Jurkat, Clone E6-1 (cell line): Measurements from ENCODE around the gene LHX4.

Experiments used
- DNase-seq: peaks from one replicate; pipeline ENCODE4 v3.0.0-alpha.2; 2011; ENCODE audit warnings: low read depth, low spot score
- H3K4me3 ChIP-seq: 2 replicates; pipeline ENCODE4 v1.5.1; 2011; ENCODE audit warnings: mild to moderate bottlenecking, low read length, control low read depth, moderate library complexity

LHX4 gene

GRCh38 chr1:180280617-180281016 lies 50.6 kb downstream of the LHX4 start:
- no peak for DNase-seq
- no peak overlapping the region for H3K4me3 ChIP-seq

GRCh38 chr1:180281490-180281889 lies 51.4 kb downstream of the LHX4 start:
- DNase-seq: no peak
- no peak overlapping the region for H3K4me3 ChIP-seq

- no peak for DNase-seq
- H3K4me3 ChIP-seq: no peak overlapping the region
Observed at GRCh38 chr1:180282401-180283044, 52.5 kb downstream of the LHX4 start.

- DNase-seq: no peak
- no peak overlapping the region for H3K4me3 ChIP-seq
Observed at GRCh38 chr1:180283098-180283497, 53.0 kb downstream of the LHX4 start.

- no peak overlapping the region for H3K4me3 ChIP-seq
- DNase-seq: no peak
Observed at GRCh38 chr1:180286417-180286816, 56.4 kb downstream of the LHX4 start.

- H3K4me3 ChIP-seq: no peak overlapping the region
- no peak for DNase-seq
Observed at GRCh38 chr1:180287988-180288705, 58.1 kb downstream of the LHX4 start.

- H3K4me3 ChIP-seq: no peak overlapping the region
- DNase-seq: no peak
Observed at GRCh38 chr1:180288940-180289339, 58.9 kb downstream of the LHX4 start.

- no peak for DNase-seq
- H3K4me3 ChIP-seq: no peak overlapping the region
Observed at GRCh38 chr1:180290265-180291001, 60.4 kb downstream of the LHX4 start.

- DNase-seq: no peak
- H3K4me3 ChIP-seq: no peak overlapping the region
Observed at GRCh38 chr1:180291004-180291403, 60.9 kb downstream of the LHX4 start.

GRCh38 chr1:180294711-180295110 lies 64.6 kb downstream of the LHX4 start:
- H3K4me3 ChIP-seq: no peak overlapping the region
- no peak for DNase-seq

GRCh38 chr1:180295999-180296398 lies 65.9 kb downstream of the LHX4 start:
- peak; percentile 58 for DNase-seq
- H3K4me3 ChIP-seq: no peak overlapping the region

GRCh38 chr1:180299479-180300221 lies 69.6 kb downstream of the LHX4 start:
- DNase-seq: no peak
- H3K4me3 ChIP-seq: no peak overlapping the region

GRCh38 chr1:180301135-180301742 lies 71.2 kb downstream of the LHX4 start:
- H3K4me3 ChIP-seq: no peak overlapping the region
- no peak for DNase-seq

GRCh38 chr1:180309338-180309737 lies 79.3 kb downstream of the LHX4 start:
- no peak overlapping the region for H3K4me3 ChIP-seq
- DNase-seq: no peak

- DNase-seq: no peak
- H3K4me3 ChIP-seq: no peak overlapping the region
Observed at GRCh38 chr1:180310095-180310494, 80.0 kb downstream of the LHX4 start.

GRCh38 chr1:180311011-180311730 lies 81.1 kb downstream of the LHX4 start:
- H3K4me3 ChIP-seq: no peak overlapping the region
- no peak for DNase-seq

GRCh38 chr1:180312926-180313325 lies 82.9 kb downstream of the LHX4 start:
- DNase-seq: no peak
- no peak overlapping the region for H3K4me3 ChIP-seq

- no peak for DNase-seq
- H3K4me3 ChIP-seq: no peak overlapping the region
Observed at GRCh38 chr1:180327089-180327488, 97.0 kb downstream of the LHX4 start.
